ENCODE measurements around the gene RBM39. TPM values are rescaled to one million over a fixed set of nuclear protein-coding genes. Genes with fewer than 3 reads are reported as not detected.
A peak's percentile ranks its signal among the peaks of the same experiment; 100 is the strongest.

RBM39 gene
- total and polyA plus RNA-seq, 2 of the 13 experiments (the other 11 are each of a cell fraction or from before 2014, with no cell fraction given): 788 to 920 TPM

DNA sequence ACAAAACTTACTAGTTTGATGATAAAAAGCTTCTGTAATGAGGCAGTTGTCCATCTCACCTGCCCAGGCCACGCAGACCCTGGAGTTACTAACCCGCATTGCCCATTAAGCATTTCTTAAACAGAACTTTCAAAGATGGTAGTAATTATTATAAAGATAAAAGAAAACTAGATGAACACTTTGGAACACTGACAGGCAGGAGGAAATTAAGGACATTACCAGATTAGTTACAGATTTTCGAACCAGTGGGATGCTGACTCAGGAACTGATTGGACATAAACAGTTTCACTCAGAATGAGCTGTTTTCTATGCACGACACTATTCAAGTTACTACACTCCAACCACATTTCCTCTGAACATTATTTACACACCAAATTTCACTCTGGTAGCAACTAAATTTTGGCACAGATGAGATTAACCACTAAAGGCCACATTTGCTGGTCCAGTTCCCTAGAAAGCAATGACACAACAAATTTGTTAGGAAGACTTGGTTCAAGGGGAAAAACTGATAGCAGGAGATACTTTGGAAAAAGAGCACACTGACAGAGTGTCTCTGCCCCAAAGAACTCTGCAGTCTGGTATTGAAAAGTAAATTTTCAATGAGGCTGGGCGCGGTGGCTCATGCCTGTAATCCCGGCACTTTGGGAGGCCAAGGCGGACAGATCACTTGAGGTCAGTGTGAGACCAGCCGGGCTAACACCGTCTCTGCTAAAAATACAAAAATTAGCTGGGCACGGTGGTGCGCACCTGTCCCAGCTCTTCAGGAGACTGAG lies 39.8 kb downstream of the RBM39 start (continued):
- TF ChIP-seq EED (CRISPR knock-in tag; IDR thresholded peaks at IDR 0.05): no peak
- no peak for TF ChIP-seq ZNF749 (CRISPR knock-in tag; IDR thresholded peaks at IDR 0.05; ENCODE audit: borderline replicate concordance)
- TF ChIP-seq, protein P1, sequence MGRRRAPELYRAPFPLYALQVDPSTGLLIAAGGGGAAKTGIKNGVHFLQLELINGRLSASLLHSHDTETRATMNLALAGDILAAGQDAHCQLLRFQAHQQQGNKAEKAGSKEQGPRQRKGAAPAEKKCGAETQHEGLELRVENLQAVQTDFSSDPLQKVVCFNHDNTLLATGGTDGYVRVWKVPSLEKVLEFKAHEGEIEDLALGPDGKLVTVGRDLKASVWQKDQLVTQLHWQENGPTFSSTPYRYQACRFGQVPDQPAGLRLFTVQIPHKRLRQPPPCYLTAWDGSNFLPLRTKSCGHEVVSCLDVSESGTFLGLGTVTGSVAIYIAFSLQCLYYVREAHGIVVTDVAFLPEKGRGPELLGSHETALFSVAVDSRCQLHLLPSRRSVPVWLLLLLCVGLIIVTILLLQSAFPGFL (CRISPR knock-in tag; IDR thresholded peaks at IDR 0.05): no peak
- no peak for TF ChIP-seq RAD51 (IDR thresholded peaks at IDR 0.05; ENCODE audit: borderline replicate concordance)
- TF ChIP-seq, protein P2, sequence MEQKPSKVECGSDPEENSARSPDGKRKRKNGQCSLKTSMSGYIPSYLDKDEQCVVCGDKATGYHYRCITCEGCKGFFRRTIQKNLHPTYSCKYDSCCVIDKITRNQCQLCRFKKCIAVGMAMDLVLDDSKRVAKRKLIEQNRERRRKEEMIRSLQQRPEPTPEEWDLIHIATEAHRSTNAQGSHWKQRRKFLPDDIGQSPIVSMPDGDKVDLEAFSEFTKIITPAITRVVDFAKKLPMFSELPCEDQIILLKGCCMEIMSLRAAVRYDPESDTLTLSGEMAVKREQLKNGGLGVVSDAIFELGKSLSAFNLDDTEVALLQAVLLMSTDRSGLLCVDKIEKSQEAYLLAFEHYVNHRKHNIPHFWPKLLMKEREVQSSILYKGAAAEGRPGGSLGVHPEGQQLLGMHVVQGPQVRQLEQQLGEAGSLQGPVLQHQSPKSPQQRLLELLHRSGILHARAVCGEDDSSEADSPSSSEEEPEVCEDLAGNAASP (CRISPR knock-in tag; IDR thresholded peaks at IDR 0.05; ENCODE audit: borderline replicate concordance): no peak
- no peak for TF ChIP-seq GTF3A (CRISPR knock-in tag; conservative IDR thresholded peaks at IDR 0.05)
- TF ChIP-seq BHLHE40 (IDR thresholded peaks at IDR 0.05; ENCODE audit: low read length): no peak
- TF ChIP-seq, protein P3, sequence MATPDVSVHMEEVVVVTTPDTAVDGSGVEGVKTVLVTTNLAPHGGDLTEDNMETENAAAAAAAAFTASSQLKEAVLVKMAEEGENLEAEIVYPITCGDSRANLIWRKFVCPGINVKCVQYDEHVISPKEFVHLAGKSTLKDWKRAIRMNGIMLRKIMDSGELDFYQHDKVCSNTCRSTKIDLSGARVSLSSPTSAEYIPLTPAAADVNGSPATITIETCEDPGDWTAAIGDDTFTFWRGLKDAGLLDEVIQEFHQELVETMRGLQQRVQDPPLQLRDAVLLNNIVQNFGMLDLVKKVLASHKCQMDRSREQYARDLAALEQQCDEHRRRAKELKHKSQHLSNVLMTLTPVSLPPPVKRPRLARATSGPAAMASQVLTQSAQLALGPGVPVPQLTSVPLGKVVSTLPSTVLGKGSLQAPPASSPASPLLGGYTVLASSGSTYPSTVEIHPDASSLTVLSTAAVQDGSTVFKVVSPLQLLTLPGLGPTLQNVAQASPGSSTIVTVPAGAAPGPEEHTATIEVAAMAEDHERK (CRISPR knock-in tag; IDR thresholded peaks at IDR 0.05; ENCODE audit: low read depth): no peak; the same call in 1 of the 2 replicates
- TF ChIP-seq, protein P4, sequence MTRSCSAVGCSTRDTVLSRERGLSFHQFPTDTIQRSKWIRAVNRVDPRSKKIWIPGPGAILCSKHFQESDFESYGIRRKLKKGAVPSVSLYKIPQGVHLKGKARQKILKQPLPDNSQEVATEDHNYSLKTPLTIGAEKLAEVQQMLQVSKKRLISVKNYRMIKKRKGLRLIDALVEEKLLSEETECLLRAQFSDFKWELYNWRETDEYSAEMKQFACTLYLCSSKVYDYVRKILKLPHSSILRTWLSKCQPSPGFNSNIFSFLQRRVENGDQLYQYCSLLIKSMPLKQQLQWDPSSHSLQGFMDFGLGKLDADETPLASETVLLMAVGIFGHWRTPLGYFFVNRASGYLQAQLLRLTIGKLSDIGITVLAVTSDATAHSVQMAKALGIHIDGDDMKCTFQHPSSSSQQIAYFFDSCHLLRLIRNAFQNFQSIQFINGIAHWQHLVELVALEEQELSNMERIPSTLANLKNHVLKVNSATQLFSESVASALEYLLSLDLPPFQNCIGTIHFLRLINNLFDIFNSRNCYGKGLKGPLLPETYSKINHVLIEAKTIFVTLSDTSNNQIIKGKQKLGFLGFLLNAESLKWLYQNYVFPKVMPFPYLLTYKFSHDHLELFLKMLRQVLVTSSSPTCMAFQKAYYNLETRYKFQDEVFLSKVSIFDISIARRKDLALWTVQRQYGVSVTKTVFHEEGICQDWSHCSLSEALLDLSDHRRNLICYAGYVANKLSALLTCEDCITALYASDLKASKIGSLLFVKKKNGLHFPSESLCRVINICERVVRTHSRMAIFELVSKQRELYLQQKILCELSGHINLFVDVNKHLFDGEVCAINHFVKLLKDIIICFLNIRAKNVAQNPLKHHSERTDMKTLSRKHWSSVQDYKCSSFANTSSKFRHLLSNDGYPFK (CRISPR knock-in tag; IDR thresholded peaks at IDR 0.05; ENCODE audit: borderline replicate concordance): no peak
- TF ChIP-seq ZFP41 (CRISPR knock-in tag; IDR thresholded peaks at IDR 0.05; ENCODE audit: borderline replicate concordance): no peak
- no peak for TF ChIP-seq ZFAT (CRISPR knock-in tag; conservative IDR thresholded peaks at IDR 0.05)
- TF ChIP-seq YEATS4 (CRISPR knock-in tag; IDR thresholded peaks at IDR 0.05; ENCODE audit: borderline replicate concordance): peak; percentile 13; the same call in 1 of the 2 replicates
- TF ChIP-seq NFIB (CRISPR knock-in tag; IDR thresholded peaks at IDR 0.05; ENCODE audit: borderline replicate concordance): no peak
- peak; percentile 55; the same call in 1 of the 2 replicates for TF ChIP-seq RAD21 (CRISPR knock-in tag; IDR thresholded peaks at IDR 0.05)
- no peak for TF ChIP-seq IKZF1 (IDR thresholded peaks at IDR 0.05)
- TF ChIP-seq, protein P5, sequence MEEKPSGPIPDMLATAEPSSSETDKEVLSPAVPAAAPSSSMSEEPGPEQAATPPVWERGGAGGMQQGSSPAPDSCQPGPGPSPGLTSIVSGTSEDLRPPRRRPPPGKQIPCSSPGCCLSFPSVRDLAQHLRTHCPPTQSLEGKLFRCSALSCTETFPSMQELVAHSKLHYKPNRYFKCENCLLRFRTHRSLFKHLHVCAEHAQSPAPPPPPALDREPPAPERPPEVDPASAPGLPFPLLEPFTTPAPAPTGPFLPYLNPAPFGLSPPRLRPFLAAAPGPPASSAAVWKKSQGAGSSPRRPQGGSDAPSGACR (CRISPR knock-in tag; IDR thresholded peaks at IDR 0.05): no peak
- no peak for TF ChIP-seq CBX2 (IDR thresholded peaks at IDR 0.05; ENCODE audit: low read depth, low read length)
- no peak for TF ChIP-seq CBX2 (CRISPR knock-in tag; IDR thresholded peaks at IDR 0.05; ENCODE audit: low read depth)
